HuH-7.5 (cell line): ENCODE results near the gene SPATA4.

Experiments
- DNase-seq: peaks from one replicate; pipeline ENCODE4 v3.0.0; 2011; ENCODE audit warnings: low spot score

The SPATA4 gene

GRCh38 chr4:176189891-176190795 is 5.2 kb downstream of the SPATA4 start:
- no peak for DNase-seq

- DNase-seq, result no peak
Observed at GRCh38 chr4:176188654-176189053, 6.7 kb downstream of the SPATA4 start.

GRCh38 chr4:176187624-176188023 is 7.8 kb downstream of the SPATA4 start:
- DNase-seq, result no peak

- no peak for DNase-seq
Observed at GRCh38 chr4:176186671-176187395, 8.6 kb downstream of the SPATA4 start.

- DNase-seq, result no peak
Observed at GRCh38 chr4:176186067-176186466, 9.3 kb downstream of the SPATA4 start.

GRCh38 chr4:176185051-176185450 is 10.3 kb downstream of the SPATA4 start:
- DNase-seq, result no peak

- no peak for DNase-seq
Observed at GRCh38 chr4:176163041-176163440, 32.3 kb downstream of the SPATA4 start.

GRCh38 chr4:176156656-176157055 is 38.7 kb downstream of the SPATA4 start:
- DNase-seq, result no peak

GRCh38 chr4:176153124-176153523 is 42.3 kb downstream of the SPATA4 start:
- no peak for DNase-seq

- no peak for DNase-seq
Observed at GRCh38 chr4:176150704-176151103, 44.7 kb downstream of the SPATA4 start.

GRCh38 chr4:176150356-176150682 is 45.1 kb downstream of the SPATA4 start:
- no peak for DNase-seq

GRCh38 chr4:176149680-176150355 is 45.6 kb downstream of the SPATA4 start:
- DNase-seq, result no peak

GRCh38 chr4:176142253-176142652 is 53.1 kb downstream of the SPATA4 start:
- DNase-seq, result no peak

- no peak for DNase-seq
Observed at GRCh38 chr4:176139518-176139917, 55.9 kb downstream of the SPATA4 start.

- DNase-seq, result no peak
Observed at GRCh38 chr4:176137631-176138030, 57.8 kb downstream of the SPATA4 start.

GRCh38 chr4:176134670-176135069 is 60.7 kb downstream of the SPATA4 start:
- DNase-seq, result no peak
